ENCODE results near the gene SKI.

SKI gene

DNA sequence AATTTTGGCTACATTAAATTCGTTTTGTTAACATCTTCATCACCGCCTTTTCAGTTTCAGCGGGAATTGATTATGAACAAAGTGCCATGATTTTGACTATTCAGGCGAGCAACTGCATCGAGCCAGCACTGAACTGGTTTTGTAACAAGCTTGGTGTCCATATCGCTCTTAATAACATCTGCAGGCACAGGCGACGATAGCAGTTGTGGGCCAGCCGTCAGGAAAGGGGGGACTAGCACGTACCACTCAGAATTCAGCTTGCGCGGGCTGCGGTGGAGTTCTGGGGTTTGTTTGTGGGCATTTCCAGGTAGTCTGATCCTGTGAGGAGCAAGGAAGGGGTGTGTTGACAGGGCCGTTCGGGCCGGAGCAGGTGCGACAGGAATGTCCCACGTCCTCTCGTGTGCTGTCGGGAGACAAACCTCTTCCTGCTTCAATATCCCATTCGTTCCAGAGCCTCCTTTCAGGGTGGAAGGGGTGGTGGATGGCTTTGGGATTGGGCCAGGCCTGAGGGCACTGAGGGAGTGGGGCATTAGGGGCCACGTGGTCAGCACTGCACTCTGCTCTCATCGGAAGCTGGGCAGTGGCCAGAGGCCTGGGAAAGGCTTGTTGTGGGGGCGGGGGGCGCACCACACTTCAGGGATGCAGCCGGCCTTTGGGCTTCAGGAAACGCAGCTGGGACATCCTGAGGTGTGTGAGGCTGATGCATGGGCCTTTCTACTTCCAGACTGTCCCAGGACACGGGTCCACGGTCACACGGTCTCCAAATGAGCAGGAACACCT, 39.1 kb downstream of the SKI start:
- no peak for DNase-seq

DNA sequence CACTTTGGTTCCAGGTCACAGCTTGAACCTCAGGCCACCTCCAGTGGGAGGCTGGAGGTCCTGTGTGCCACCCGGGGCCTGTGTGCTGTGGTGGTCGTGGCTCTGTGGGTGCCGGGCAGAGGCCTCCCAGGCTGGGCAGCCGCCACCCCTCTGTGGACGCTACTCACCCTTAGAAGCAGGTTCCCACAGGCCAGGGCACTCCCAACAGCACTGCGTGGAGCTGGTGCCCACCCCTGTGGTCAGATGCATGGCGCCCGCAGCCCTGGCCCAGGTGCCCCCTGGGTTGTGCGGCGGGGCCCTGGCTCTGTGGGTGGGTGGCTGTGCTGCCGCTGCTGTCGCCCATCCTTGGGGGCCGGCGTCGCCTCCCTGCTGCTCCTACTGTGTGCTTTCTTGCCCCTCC, 39.7 kb downstream of the SKI start:
- DNase-seq = no peak

GRCh38 chr1:2268285-2269056, 40.4 kb downstream of the SKI start:
- no peak for DNase-seq

DNA sequence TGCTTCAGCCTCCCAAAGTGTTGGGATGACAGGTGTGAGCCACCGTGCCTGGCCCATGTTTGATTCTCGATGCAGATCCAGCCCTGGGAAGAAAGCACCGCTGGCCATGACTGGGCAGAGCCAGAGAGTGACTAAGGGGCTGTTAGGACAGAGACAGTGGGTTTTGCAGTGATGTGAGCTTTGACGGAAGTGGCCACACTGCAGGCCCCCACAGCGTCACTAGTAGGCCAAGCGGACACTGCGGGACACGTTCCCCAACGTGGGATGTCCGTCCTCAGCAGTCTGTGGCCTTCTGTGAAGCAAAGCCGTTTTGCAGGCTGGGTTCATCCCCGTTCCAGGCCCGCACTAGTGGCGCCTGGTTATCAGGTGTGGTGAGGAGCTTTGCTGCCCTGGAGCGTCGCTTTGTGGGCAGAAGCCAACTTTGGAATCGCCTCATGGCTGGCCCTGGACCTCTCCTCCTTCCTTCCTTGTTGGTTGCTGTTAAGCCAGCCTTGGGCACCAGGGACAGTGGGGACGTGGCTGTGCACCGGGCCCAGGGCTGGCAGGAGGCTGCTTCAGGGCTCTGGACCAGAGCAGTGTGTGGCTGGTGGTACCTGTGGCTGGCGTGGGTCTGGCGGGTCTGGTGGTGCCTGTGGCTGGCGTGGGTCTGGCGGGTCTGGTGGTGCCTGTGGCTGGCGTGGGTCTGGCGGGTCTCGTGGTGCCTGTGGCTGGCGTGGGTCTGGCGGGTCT, 41.2 kb downstream of the SKI start:
- no peak for DNase-seq

DNA sequence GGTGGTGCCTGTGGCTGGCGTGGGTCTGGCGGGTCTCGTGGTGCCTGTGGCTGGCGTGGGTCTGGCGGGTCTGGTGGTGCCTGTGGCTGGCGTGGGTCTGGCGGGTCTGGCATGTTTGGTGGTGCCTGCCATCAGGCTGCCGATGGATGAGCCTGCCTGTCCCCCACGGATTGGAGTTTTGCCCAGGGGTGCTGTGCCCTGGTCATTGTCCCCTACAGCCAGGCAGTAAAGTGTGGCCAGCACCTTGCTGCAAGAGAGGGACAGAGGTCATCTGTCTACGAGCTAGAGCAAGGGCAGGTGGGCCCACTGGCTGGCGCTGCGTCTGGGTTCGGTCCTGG, 41.8 kb downstream of the SKI start:
- DNase-seq = no peak

DNA sequence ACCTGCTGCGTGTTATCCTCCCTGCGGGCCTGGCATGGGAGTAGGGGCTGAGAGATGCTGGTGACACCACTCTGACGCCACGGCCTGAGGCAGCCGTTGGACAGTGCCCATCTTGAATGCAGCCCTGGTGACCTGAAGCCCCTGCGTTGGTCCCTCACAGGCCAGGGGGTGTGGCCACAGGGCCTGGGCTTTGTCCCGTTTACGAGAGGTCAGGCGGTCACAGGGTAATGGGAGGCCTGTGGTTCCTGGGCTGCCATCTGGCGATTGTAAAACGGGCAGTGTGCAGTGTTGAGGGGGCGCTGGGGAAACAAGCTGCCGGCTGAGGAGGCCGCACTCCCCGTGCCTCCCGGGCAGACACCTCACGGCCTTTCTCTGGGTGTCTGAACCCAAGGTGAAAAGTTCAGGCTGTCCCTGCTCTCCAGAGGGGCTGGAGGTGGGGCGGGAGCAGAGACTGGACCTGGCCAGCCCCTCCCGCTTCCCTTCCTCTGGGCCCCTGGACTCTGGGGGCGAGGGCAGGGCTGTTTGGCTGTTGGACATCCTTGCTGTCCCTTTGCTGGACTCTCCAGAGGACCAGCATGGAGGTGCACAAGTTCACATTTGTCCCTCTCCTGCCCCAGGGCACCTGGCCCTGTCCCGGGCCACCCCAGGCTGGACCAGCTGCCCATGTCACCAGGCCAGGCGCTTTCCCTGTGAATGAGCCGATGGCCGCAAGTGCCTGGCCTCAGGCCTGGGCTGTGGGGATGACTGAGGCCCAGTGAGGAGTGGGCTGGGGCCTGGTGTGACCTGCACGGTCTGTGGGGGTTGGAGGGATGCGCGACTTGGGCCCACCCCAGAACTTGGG, 42.4 kb downstream of the SKI start:
- DNase-seq = no peak

GRCh38 chr1:2271211-2271721, 43.1 kb downstream of the SKI start:
- no peak for DNase-seq

GRCh38 chr1:2271841-2272655, 43.9 kb downstream of the SKI start:
- no peak for DNase-seq

- no peak for DNase-seq
These were observed 44.7 kb downstream of the SKI start for GRCh38 chr1:2272686-2273400.

GRCh38 chr1:2273401-2274090, 45.4 kb downstream of the SKI start:
- DNase-seq = no peak

DNA sequence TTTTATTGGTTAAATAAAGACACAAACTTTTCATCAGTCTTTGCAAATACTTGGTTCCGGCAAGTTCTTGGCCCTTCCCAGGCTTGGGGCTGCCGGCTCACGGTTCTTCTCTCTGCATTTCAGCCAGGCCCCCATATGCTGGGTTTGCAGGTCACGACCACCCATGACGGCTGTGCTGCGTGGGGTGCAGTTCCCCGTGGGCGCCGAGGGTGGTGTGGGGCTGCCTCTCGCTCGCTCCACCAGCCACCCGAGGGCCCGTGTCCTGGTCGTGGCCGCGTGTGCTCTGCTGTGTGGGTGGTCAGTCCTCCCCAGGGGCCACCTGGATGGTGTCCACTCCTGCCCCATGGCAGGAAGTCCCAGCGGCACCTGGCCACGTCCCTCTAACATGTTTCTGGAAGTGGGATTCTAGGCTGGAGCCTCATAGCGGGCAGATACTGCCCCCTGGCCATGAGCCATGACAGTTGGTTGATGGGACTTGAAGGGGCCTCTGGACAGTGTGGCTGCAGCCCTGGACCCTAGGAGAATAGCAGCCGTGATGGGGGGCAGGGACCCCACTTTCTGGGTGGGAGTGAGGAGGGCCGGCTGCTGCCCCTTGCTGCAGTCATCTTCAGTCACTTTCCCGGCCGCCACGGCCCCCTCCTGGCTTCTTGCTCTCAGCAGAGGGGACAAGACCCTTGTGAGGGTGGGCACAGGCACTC, 46.3 kb downstream of the SKI start:
- DNase-seq = no peak

DNA sequence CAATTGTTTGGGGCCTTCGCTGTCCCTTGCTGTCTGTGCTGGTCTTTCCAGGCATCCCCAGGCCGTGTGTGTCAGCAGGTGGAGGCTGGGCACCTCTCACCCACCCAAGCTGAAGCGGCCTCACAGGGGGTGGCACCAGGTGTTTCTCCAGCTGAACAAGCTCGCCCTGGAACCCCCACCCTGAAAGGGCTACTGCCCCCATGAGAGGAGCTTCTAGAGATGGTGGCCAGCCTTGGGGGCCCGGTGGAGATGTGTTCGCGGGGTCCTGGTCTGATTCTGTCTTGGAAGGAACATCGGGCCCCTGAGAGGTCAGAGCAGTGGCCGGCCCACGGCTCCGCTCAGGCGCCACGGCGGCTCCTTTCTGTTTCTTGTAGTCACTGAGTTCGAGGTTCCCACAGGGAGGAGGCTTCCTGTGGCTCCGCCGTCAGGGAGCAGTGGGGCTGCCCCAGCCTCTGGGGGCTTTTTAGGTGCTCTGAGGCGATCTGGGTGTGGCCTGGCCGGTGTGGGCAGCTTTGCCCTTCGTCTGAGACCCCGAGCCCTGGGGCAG, 46.9 kb downstream of the SKI start:
- no peak for DNase-seq

DNA sequence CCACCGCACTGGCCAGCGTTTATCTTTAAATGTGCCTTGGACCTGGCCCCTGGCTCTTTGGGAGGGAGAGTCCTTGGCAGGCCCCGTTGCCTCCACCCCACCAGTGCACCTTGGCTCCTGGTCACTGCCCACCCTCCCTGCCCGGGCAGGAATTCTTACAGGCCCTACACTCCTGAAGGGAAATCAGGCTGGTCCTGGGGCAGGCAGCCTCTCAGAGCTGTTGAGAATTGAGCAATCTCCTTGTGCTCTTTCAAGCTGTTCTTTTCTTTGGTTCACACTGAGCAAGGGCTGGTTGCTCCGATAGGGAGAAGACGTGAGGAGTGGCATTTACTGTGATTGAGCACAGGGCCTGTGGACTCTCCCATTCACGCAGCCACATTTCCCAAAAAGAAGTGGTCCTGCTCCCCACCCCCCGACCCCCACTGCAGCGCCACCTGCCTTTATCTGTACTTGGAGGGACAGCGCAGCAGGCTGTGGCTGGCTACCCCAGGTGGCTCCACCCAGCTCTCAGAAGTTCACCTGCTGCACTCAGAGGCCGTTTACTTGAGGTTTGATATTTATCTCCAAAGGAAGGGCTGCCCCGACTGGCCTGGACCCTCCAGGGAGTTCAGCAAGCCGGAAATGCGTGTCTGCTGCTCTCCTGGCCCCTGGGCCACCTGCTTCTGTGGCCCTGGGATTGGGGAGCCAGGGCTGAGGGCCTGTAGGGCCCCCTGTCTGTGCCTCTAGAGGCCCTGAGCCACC, 47.8 kb downstream of the SKI start:
- DNase-seq = no peak

- no peak for DNase-seq
These were observed 48.9 kb downstream of the SKI start for GRCh38 chr1:2276803-2277580.

- no peak for DNase-seq
These were observed 49.8 kb downstream of the SKI start for GRCh38 chr1:2277741-2278488.

DNA sequence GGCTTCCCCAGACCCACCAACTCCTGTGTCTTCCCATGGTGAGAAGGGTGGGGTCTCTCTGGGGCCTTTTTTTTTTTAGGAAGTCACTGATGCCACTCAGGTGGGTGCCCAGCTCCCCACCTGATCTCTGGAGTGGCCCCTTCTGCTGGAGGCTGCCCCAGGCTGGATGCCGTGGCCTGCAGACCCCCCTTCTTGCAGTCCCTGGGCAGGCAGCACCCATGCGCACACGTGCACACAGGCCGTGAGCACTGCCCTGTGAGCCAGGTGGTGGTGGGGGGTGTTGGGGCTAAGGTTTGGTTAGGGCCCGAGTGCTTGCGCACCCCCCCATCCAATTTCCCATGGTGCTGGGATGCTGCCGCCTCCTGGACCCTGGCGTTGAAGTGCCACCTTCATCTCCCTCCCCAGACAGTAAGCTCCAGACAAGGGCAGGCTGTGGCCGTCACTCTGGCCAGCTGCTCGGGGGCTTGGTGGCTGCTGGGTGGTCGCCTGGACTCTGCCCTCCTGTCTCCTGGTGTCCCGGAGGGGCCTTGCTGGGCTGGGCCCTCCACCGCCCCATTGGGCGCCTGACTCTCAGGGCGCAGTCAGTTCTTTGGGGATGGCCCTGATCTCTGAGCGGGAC, 50.6 kb downstream of the SKI start:
- DNase-seq = no peak

DNA sequence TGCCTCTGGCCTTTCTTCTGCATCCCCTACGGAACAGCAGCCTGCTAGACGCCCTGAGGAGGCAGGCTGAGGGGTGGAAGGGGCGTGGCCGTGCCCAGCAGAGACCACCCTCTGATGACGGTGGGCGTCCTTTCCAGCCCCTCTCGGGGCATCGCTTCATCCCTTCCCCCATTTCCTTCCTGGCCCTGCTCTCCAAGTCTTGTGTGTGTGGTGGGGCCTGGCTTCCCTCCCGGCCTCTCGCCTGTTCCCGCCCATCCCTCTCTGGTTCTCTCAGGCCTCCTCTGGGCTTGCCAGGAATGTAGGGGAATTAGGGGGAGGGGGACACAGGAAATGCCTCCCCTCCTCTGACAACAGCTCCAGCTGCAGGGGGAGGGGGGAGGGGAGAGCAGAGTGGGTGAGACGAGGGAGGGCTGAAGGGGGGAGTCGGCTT, 51.1 kb downstream of the SKI start:
- DNase-seq = no peak

Measured in CD4-positive, alpha-beta T cell treated with Interleukin-6 for 4 hours (primary cell).